Liver (tissue), 9 donors: ENCODE data around the gene TUBG2. TPM values are rescaled to one million over a fixed set of nuclear protein-coding genes. Genes with fewer than 3 reads are reported as not detected.

Source experiments
- DNase-seq: peaks from one replicate; pipeline ENCODE4 v3.0.0-alpha.2; 2017; ENCODE audit warnings: low spot score
- H3K27ac ChIP-seq, 2 donors: one replicate each; pipeline ENCODE4 v1.7.0; 2013; ENCODE audit warnings: inconsistent platforms in 2 of 2, low read length in 2 of 2, control low read depth in 1 of 2, low read depth in 1 of 2, mild to moderate bottlenecking in 1 of 2
- H3K27me3 ChIP-seq, 4 donors: one replicate each; pipeline versions ENCODE4 v1.6.1 to v1.7.0; 2013; ENCODE audit warnings: low read length in 3 of 4, inconsistent platforms in 1 of 4, mild to moderate bottlenecking in 1 of 4, moderate library complexity in 1 of 4; ENCODE audit not compliant: control insufficient read depth in 4 of 4, insufficient read depth in 4 of 4
- H3K36me3 ChIP-seq, 4 donors: one replicate each; pipeline versions ENCODE4 v1.6.1 to v1.7.0; 2013; ENCODE audit warnings: low read length in 3 of 4, mild to moderate bottlenecking in 3 of 4, low read depth in 1 of 4, moderate library complexity in 1 of 4; ENCODE audit not compliant: control insufficient read depth in 4 of 4, insufficient read depth in 3 of 4
- H3K4me1 ChIP-seq, 4 donors: one replicate each; pipeline versions ENCODE4 v1.6.1 to v1.7.0; 2013; ENCODE audit warnings: low read length in 3 of 4, mild to moderate bottlenecking in 3 of 4, moderate library complexity in 1 of 4; ENCODE audit not compliant: control insufficient read depth in 4 of 4, insufficient read depth in 4 of 4
- H3K4me3 ChIP-seq, 3 donors: one replicate each; pipeline versions ENCODE4 v1.6.1 to v1.7.0; 2013; ENCODE audit warnings: low read length in 3 of 3, control low read depth in 1 of 3, low read depth in 1 of 3, mild to moderate bottlenecking in 1 of 3
- H3K9ac ChIP-seq, 2 donors: one replicate each; pipeline ENCODE4 v1.7.0; 2013; ENCODE audit warnings: low read length in 2 of 2, mild to moderate bottlenecking in 2 of 2, moderate library complexity in 2 of 2, control low read depth in 1 of 2, low read depth in 1 of 2
- H3K9me3 ChIP-seq, 4 donors: one replicate each; pipeline versions ENCODE4 v1.6.1 to v1.7.0; 2013; ENCODE audit warnings: low read length in 3 of 4; ENCODE audit not compliant: control insufficient read depth in 4 of 4
- ATF3 ChIP-seq: IDR thresholded peaks from 2 replicates; pipeline ENCODE4 v1.6.1; 2016; ENCODE audit warnings: antibody characterized with exemption
- EGR1 ChIP-seq, 2 donors: IDR thresholded peaks; 2 replicates each; pipeline ENCODE4 v1.6.1; 2016 to 2018; ENCODE audit warnings: antibody characterized with exemption in 2 of 2, low read depth in 2 of 2
- FOXA1 ChIP-seq: IDR thresholded peaks from 2 replicates; pipeline ENCODE4 v1.6.1; 2016; ENCODE audit warnings: antibody characterized with exemption
- FOXA2 ChIP-seq: IDR thresholded peaks from 2 replicates; pipeline ENCODE4 v1.6.1; 2016; ENCODE audit warnings: antibody characterized with exemption
- GABPA ChIP-seq, 2 donors: IDR thresholded peaks in 1 of 2; conservative IDR thresholded peaks in 1 of 2; 2 replicates each; pipeline ENCODE4 v1.6.1; 2016; ENCODE audit warnings: antibody characterized with exemption in 2 of 2, mild to moderate bottlenecking in 1 of 2, moderate library complexity in 1 of 2
- HNF4A ChIP-seq, 2 donors: conservative IDR thresholded peaks; 2 replicates each; pipeline ENCODE4 v1.6.1; 2016; ENCODE audit warnings: antibody characterized with exemption in 2 of 2, mild to moderate bottlenecking in 2 of 2
- HNF4G ChIP-seq: IDR thresholded peaks from 2 replicates; pipeline ENCODE4 v1.6.1; 2016; ENCODE audit warnings: antibody characterized with exemption
- JUND ChIP-seq, 2 donors: IDR thresholded peaks; 2 replicates each; pipeline ENCODE4 v1.6.1; 2016; ENCODE audit warnings: antibody characterized with exemption in 2 of 2
- MAX ChIP-seq: IDR thresholded peaks from 2 replicates; pipeline ENCODE4 v1.6.1; 2016; ENCODE audit warnings: antibody characterized with exemption
- NR2F2 ChIP-seq: IDR thresholded peaks from 2 replicates; pipeline ENCODE4 v1.6.1; 2016; ENCODE audit warnings: antibody characterized with exemption
- RAD21 ChIP-seq, 2 donors: IDR thresholded peaks; 2 replicates each; pipeline ENCODE4 v1.6.1; 2016; ENCODE audit warnings: antibody characterized with exemption in 2 of 2, mild to moderate bottlenecking in 2 of 2
- REST ChIP-seq: IDR thresholded peaks from 2 replicates; pipeline ENCODE4 v1.6.1; 2016; ENCODE audit warnings: antibody characterized with exemption, mild to moderate bottlenecking
- RXRA ChIP-seq, 2 donors: IDR thresholded peaks; 2 replicates each; pipeline ENCODE4 v1.6.1; 2017 to 2018; ENCODE audit warnings: antibody characterized with exemption in 2 of 2, mild to moderate bottlenecking in 1 of 2
- SP1 ChIP-seq: IDR thresholded peaks from 2 replicates; pipeline ENCODE4 v1.6.1; 2018; ENCODE audit warnings: antibody characterized with exemption, mild to moderate bottlenecking
- TAF1 ChIP-seq: conservative IDR thresholded peaks from 2 replicates; pipeline ENCODE4 v1.6.1; 2016; ENCODE audit warnings: antibody characterized with exemption, mild to moderate bottlenecking
- YY1 ChIP-seq: IDR thresholded peaks from 2 replicates; pipeline ENCODE4 v1.6.1; 2016; ENCODE audit warnings: antibody characterized with exemption, mild to moderate bottlenecking
- ZBTB33 ChIP-seq: IDR thresholded peaks from 2 replicates; pipeline ENCODE4 v1.6.1; 2016; ENCODE audit warnings: antibody characterized with exemption
- WGBS: extraction: QIAGEN DNeasy Blood & Tissue Kit; methylation state at CpG from one replicate; pipeline ENCODE4 v1.1.7; 2013; 5-methylcytosine and 5-hydroxymethylcytosine counted together
- polyA plus RNA-seq, 2 donors: library from polyadenylated mRNA; stranded (reverse) in 1 of 2; unstranded in 1 of 2; fragments of 200-250 nt in 1 of 2; fragments of >200 nt in 1 of 2; fragmentation: Nextera tagmentation in 1 of 2; extraction: Ambion mirVana in 1 of 2; gene quantifications; one replicate each; pipeline versions ENCODE4 v1.2.1 to v1.2.3, GENCODE V29; 2013 to 2015
- total RNA-seq, 2 donors: library from RNA; depleted of rRNA; stranded (reverse); fragments of >200 nt; gene quantifications; one replicate each; pipeline ENCODE4 v1.2.3, GENCODE V29; 2014
- TF ChIP-seq, protein P1 (sequence below): fragments of 150-350 bp; IDR thresholded peaks from 2 replicates; pipeline ENCODE4 v1.5.1; 2017; ENCODE audit warnings: improper control_type of control experiment, low read depth, low read length; ENCODE audit not compliant: missing input control
- donor health status: healthy.
- donor health status: healthy.
- donor health status: healthy.
- donor health status: healthy.
- donor health status: healthy.

TUBG2 gene
- total and polyA plus RNA-seq, 4 donors, result 1.4 to 10.8 (median 5.0) TPM

DNA sequence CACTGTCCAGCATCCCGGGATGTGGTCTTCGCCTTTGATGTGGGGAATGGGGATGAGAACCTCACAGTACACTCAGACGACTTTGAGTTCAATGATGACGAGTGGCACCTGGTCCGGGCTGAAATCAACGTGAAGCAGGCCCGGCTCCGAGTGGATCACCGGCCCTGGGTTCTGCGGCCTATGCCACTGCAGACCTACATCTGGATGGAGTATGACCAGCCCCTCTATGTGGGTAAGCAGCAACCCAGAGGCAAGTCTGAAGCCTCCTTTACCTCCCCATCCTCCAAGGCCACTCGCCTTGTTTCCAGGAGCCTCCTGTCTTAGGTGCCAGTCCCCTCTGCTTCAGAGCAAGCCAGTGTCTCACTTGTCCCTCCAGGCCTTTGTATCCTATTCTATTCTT lies 33.4 kb downstream of the TUBG2 start:
- Histone ChIP-seq H3K27ac (no peak overlapping the region), H3K4me1 (no peaks in the 10 kb centered on the region), H3K36me3 (peaks cover 0 to 2% (median 0%) of the 10 kb centered on the region in 4 donors), H3K9ac (no peak overlapping the region), H3K4me3 (no peak overlapping the region), H3K27me3 (peaks cover 0 to 2% (median 0%) of the 10 kb centered on the region in 4 donors), H3K9me3 (no peaks in the 10 kb centered on the region)
- WGBS, result 93% methylated on average over 11 of the region's 11 CpGs
- TF ChIP-seq FOXA1, result no peak
- TF ChIP-seq GABPA (IDR thresholded peaks at IDR 0.05 in 1 of 2, conservative IDR thresholded peaks at IDR 0.05 in 1 of 2), result no peak
- no peak for TF ChIP-seq MAX
- no peak for TF ChIP-seq HNF4G
- no peak for DNase-seq

DNA sequence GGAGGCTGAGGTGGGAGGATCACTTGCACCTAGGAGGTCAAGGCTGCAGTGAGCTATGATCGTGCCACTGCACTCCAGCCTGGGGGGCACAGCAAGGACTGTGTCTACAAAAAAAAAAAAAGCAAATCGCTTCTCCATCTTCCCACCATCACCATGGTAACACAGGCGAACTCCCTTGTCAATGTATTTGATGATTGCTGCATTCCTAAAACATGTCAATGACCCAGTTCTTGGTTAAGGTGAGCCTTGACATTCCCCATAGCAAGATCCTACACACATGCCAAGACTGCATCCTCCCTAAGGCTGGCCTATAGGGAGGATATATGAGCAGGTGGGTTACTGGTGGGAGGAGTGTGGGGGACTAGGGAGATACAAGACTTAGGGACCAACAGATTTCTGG lies 35.4 kb downstream of the TUBG2 start:
- peaks cover 0 to 2% (median 0%) of the 10 kb centered on the region in 4 donors for H3K36me3 ChIP-seq
- DNase-seq, result no peak
- TF ChIP-seq FOXA2, result no peak
- no peak for TF ChIP-seq MAX
- no peak for TF ChIP-seq JUND (IDR thresholded peaks at IDR 0.05)
- no peak for TF ChIP-seq HNF4A (conservative IDR thresholded peaks at IDR 0.05)
- TF ChIP-seq FOXA1, result no peak
- no peak for TF ChIP-seq REST
- no peaks in the 10 kb centered on the region for H3K9me3 ChIP-seq
- 95% methylated on average over 3 of the region's 3 CpGs for WGBS
- H3K9ac ChIP-seq, result no peak overlapping the region
- no peak overlapping the region for H3K4me3 ChIP-seq
- no peaks in the 10 kb centered on the region for H3K4me1 ChIP-seq
- no peaks in the 10 kb centered on the region for H3K27me3 ChIP-seq
- H3K27ac ChIP-seq, result no peak overlapping the region

DNA sequence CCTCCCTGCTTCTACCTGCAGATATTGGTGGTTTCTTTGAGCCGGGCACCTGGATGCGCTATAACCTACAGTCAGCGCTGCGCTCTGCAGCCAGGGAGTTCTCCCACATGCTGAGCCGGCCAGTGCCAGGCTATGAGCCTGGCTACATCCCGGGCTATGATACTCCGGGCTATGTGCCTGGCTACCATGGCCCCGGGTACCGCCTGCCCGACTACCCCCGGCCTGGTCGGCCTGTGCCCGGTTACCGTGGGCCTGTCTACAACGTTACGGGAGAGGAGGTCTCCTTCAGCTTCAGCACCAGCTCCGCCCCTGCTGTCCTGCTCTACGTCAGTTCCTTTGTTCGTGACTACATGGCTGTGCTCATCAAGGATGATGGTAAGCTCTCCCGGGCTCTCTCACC lies 36.4 kb downstream of the TUBG2 start:
- no peaks in the 10 kb centered on the region for H3K27me3 ChIP-seq
- no peak overlapping the region for H3K27ac ChIP-seq
- H3K9ac ChIP-seq, result no peak overlapping the region
- no peak for DNase-seq
- H3K9me3 ChIP-seq, result no peaks in the 10 kb centered on the region
- WGBS, result 95% methylated on average over 20 of the region's 20 CpGs
- no peak overlapping the region for H3K4me3 ChIP-seq
- H3K36me3 ChIP-seq, result peaks cover 0 to 8% (median 2%) of the 10 kb centered on the region in 4 donors
- H3K4me1 ChIP-seq, result no peaks in the 10 kb centered on the region
- TF ChIP-seq RXRA (IDR thresholded peaks at IDR 0.05) (no peak), GABPA (IDR thresholded peaks at IDR 0.05 in 1 of 2, conservative IDR thresholded peaks at IDR 0.05 in 1 of 2) (no peak), NR2F2 (no peak), TAF1 (no peak), ATF3 (no peak), SP1 (no peak), FOXA1 (no peak), RAD21 (IDR thresholded peaks at IDR 0.05) (no peak), MAX (no peak), YY1 (no peak), HNF4G (no peak), EGR1 (IDR thresholded peaks at IDR 0.05; ENCODE audit: low read depth in 2 of 2) (no peak), ZBTB33 (no peak), FOXA2 (no peak), JUND (IDR thresholded peaks at IDR 0.05) (no peak)
- TF ChIP-seq, protein P1, sequence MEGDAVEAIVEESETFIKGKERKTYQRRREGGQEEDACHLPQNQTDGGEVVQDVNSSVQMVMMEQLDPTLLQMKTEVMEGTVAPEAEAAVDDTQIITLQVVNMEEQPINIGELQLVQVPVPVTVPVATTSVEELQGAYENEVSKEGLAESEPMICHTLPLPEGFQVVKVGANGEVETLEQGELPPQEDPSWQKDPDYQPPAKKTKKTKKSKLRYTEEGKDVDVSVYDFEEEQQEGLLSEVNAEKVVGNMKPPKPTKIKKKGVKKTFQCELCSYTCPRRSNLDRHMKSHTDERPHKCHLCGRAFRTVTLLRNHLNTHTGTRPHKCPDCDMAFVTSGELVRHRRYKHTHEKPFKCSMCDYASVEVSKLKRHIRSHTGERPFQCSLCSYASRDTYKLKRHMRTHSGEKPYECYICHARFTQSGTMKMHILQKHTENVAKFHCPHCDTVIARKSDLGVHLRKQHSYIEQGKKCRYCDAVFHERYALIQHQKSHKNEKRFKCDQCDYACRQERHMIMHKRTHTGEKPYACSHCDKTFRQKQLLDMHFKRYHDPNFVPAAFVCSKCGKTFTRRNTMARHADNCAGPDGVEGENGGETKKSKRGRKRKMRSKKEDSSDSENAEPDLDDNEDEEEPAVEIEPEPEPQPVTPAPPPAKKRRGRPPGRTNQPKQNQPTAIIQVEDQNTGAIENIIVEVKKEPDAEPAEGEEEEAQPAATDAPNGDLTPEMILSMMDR, result no peak
